Endothelial cell of umbilical vein (primary cell): ENCODE results near the gene TMPRSS4. TPM values are rescaled to one million over a fixed set of nuclear protein-coding genes. Genes with fewer than 3 reads are reported as not detected.

Experiments used
- BruUV-seq: library from RNA; stranded (reverse); fragments of 400-500 nt; replicated peaks from 2 replicates; lab custom pipeline; 2021; lab: Mats Ljungman, UMichigan
- CTCF ChIA-PET: fragments of 300-600, 350-600 bp; sonication (Branson Sonifier 250); formaldehyde crosslinking; loops from one replicate; lab custom pipeline; 2021; ENCODE audit warnings: antibody characterized with exemption, inconsistent platforms; lab: Charles Lee
- POLR2A ChIA-PET: fragments of 300-600, 350-600 bp; sonication (Branson Sonifier 250); formaldehyde crosslinking; loops from one replicate; lab custom pipeline; 2021; ENCODE audit warnings: antibody characterized with exemption, inconsistent platforms; lab: Charles Lee
- DNase-seq: peaks from one replicate; pipeline ENCODE4 v3.0.0-alpha.2; 2011; ENCODE audit warnings: low read depth, low spot score
- FAIRE-seq: peaks from 2 replicates; lab custom pipeline; 2011; peaks lifted over from hg19 to GRCh38; lab: Jason Lieb, UNC
- H2AFZ ChIP-seq: 2 replicates; pipeline ENCODE4 v1.6.0; 2012; ENCODE audit warnings: low read depth, low read length, control low read depth, inconsistent platforms
- H3K27ac ChIP-seq: 2 replicates; pipeline ENCODE4 v1.5.1; 2011; ENCODE audit warnings: low read depth, mild to moderate bottlenecking, control low read depth, low read length, moderate library complexity; ENCODE audit not compliant: insufficient read depth
- H3K27me3 ChIP-seq, 2 experiments: 2 replicates each; pipeline versions ENCODE4 v1.6.0 to v1.6.1; 2011; ENCODE audit warnings: low read length in 2 of 2, mixed read lengths in 1 of 2; ENCODE audit not compliant: control insufficient read depth in 2 of 2, insufficient read depth in 2 of 2
- H3K36me3 ChIP-seq, 2 experiments: 2 replicates in 1 of 2; 3 replicates in 1 of 2; pipeline ENCODE4 v1.5.1; 2011; ENCODE audit warnings: low read length in 2 of 2, mild to moderate bottlenecking in 1 of 2, moderate library complexity in 1 of 2; ENCODE audit not compliant: control insufficient read depth in 2 of 2, insufficient read depth in 2 of 2; ENCODE audit errors: extremely low read depth in 1 of 2
- H3K4me1 ChIP-seq: 3 replicates; pipeline ENCODE4 v1.5.1; 2011; ENCODE audit warnings: mild to moderate bottlenecking, low read length; ENCODE audit not compliant: control insufficient read depth, insufficient read depth; ENCODE audit errors: extremely low read depth
- H3K4me2 ChIP-seq: 2 replicates; pipeline ENCODE4 v1.6.1; 2011; ENCODE audit warnings: low read length, control low read depth, mixed read lengths; ENCODE audit not compliant: insufficient read depth
- H3K4me3 ChIP-seq, 3 experiments: fragments of 200-600 bp in 1 of 3; sonication (generic), shearing (Covaris generic) in 1 of 3; replicated peaks in 1 of 3; 2 replicates each; pipeline ENCODE4 v1.5.1; 2011 to 2016; ENCODE audit warnings: control low read depth in 3 of 3, low read length in 3 of 3, mild to moderate bottlenecking in 2 of 3, inconsistent platforms in 1 of 3, low read depth in 1 of 3, moderate library complexity in 1 of 3; ENCODE audit not compliant: insufficient read depth in 1 of 3
- H3K79me2 ChIP-seq: 2 replicates; pipeline ENCODE4 v1.6.0; 2012; ENCODE audit warnings: low read length, inconsistent platforms; ENCODE audit not compliant: control insufficient read depth, insufficient read depth
- H3K9ac ChIP-seq: replicated peaks from 2 replicates; pipeline ENCODE3; 2011; ENCODE audit warnings: low read length, control low read depth; ENCODE audit not compliant: insufficient read depth; ENCODE audit errors: extremely low read depth
- H3K9me1 ChIP-seq: replicated peaks from 3 replicates; pipeline ENCODE4 v1.6.0; 2011; ENCODE audit warnings: mild to moderate bottlenecking, low read length; ENCODE audit not compliant: control insufficient read depth, insufficient read depth; ENCODE audit errors: extremely low read depth
- H3K9me3 ChIP-seq: replicated peaks from 2 replicates; pipeline ENCODE4 v1.5.1; 2012; ENCODE audit warnings: low read length, inconsistent platforms; ENCODE audit not compliant: control insufficient read depth, insufficient read depth
- H4K20me1 ChIP-seq: replicated peaks from 2 replicates; pipeline ENCODE3; 2011; ENCODE audit warnings: mild to moderate bottlenecking, low read length; ENCODE audit not compliant: control insufficient read depth, insufficient read depth; ENCODE audit errors: extremely low read depth
- EZH2 ChIP-seq: IDR thresholded peaks from 2 replicates; pipeline ENCODE4 v1.6.1; 2012; ENCODE audit warnings: borderline replicate concordance, low read depth, mild to moderate bottlenecking, moderate library complexity, low read length, inconsistent platforms; ENCODE audit not compliant: severe bottlenecking
- FOS ChIP-seq: IDR thresholded peaks from 2 replicates; pipeline ENCODE4 v1.6.1; 2011; ENCODE audit warnings: mild to moderate bottlenecking, low read length, moderate library complexity, borderline replicate concordance; ENCODE audit not compliant: insufficient read depth
- JUN ChIP-seq: IDR thresholded peaks from 2 replicates; pipeline ENCODE4 v1.6.1; 2011; ENCODE audit warnings: borderline replicate concordance, low read depth; ENCODE audit not compliant: insufficient read length, insufficient read depth
- MAX ChIP-seq: IDR thresholded peaks from 2 replicates; pipeline ENCODE4 v1.6.1; 2011; ENCODE audit not compliant: insufficient read depth, insufficient read length
- POLR2A ChIP-seq: IDR thresholded peaks from 2 replicates; pipeline ENCODE4 v1.6.1; 2012; ENCODE audit warnings: low read depth, mild to moderate bottlenecking, control low read depth, low read length
- POLR2AphosphoS5 ChIP-seq: IDR thresholded peaks from 2 replicates; pipeline ENCODE4 v1.6.1; 2012; ENCODE audit warnings: low read depth, mild to moderate bottlenecking, control low read depth, low read length, moderate library complexity; ENCODE audit not compliant: insufficient read depth
- dilution Hi-C: fragments of 300-500 bp; cut with MboI; formaldehyde crosslinking; loops from one replicate; pipeline ENCODE4 v1.15.0; 2019; ENCODE audit warnings: low sequenced_read_pairs; ENCODE audit not compliant: extremely low pct_ligation_motif_present
- intact Hi-C: fragments of 100-400 bp; cut with micrococcal nuclease; formaldehyde crosslinking; loops from one replicate; pipeline ENCODE4 v1.10.0; 2022
- polyA plus RNA-seq, 4 experiments: library from polyadenylated mRNA; depleted of rRNA in 3 of 4; stranded (reverse) in 3 of 4; unstranded in 1 of 4; fragments of >200 nt; gene quantifications; 2 replicates each; pipeline versions ENCODE4 v1.2.1 to v1.2.3, GENCODE V29; 2011 to 2012; ENCODE audit warnings: missing spikeins in 1 of 4
- total RNA-seq: library from RNA; stranded (reverse); gene quantifications from 2 replicates; pipeline ENCODE4 v1.2.3, GENCODE V29; 2021
- TF ChIP-seq, protein P1 (sequence below), 2 donors: IDR thresholded peaks; 1 replicate in 1 of 2; 2 replicates in 1 of 2; pipeline ENCODE4 v1.5.1; 2011; ENCODE audit warnings: low read length in 2 of 2, mild to moderate bottlenecking in 2 of 2, moderate library complexity in 2 of 2, control low read depth in 1 of 2, inconsistent platforms in 1 of 2, low read depth in 1 of 2; ENCODE audit not compliant: insufficient read depth in 1 of 2; ENCODE audit errors: extremely low read depth in 1 of 2

TMPRSS4 gene
- total and polyA plus RNA-seq, 2 donors (not counting 3 experiments of a cell fraction or from before 2014, with no cell fraction given): not detected

GRCh38 chr11:118099838-118100556 is 23.1 kb downstream of the TMPRSS4 start:
- H3K27ac ChIP-seq: no peak overlapping the region
- H3K9me1 ChIP-seq: no peaks in the 10 kb centered on the region
- no peak overlapping the region for H2AFZ ChIP-seq
- ChIA-PET POLR2A (no interaction called here), CTCF (interaction anchor here (1.0 to 1.1 kb wide), 2 partner anchors 47 to 99 kb away, joined by 3 to 5 read pairs; no protein-coding TSS in a partner anchor)
- peaks cover 2 to 5% of the 10 kb centered on the region in 2 experiments for H3K27me3 ChIP-seq
- H4K20me1 ChIP-seq: no peaks in the 10 kb centered on the region
- no peaks in the 10 kb centered on the region for H3K36me3 ChIP-seq
- H3K79me2 ChIP-seq: no peaks in the 10 kb centered on the region
- no peak for FAIRE-seq
- intact Hi-C loops (no loop called here), dilution Hi-C loops (no loop called here)
- no peak overlapping the region for H3K9ac ChIP-seq
- no peak for DNase-seq
- H3K4me2 ChIP-seq: no peak overlapping the region
- TF ChIP-seq, protein P1, sequence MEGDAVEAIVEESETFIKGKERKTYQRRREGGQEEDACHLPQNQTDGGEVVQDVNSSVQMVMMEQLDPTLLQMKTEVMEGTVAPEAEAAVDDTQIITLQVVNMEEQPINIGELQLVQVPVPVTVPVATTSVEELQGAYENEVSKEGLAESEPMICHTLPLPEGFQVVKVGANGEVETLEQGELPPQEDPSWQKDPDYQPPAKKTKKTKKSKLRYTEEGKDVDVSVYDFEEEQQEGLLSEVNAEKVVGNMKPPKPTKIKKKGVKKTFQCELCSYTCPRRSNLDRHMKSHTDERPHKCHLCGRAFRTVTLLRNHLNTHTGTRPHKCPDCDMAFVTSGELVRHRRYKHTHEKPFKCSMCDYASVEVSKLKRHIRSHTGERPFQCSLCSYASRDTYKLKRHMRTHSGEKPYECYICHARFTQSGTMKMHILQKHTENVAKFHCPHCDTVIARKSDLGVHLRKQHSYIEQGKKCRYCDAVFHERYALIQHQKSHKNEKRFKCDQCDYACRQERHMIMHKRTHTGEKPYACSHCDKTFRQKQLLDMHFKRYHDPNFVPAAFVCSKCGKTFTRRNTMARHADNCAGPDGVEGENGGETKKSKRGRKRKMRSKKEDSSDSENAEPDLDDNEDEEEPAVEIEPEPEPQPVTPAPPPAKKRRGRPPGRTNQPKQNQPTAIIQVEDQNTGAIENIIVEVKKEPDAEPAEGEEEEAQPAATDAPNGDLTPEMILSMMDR (IDR thresholded peaks at IDR 0.05; ENCODE audit: extremely low read depth in 1 of 2, insufficient read depth in 1 of 2, low read depth in 1 of 2, low read length in 2 of 2): no peak
- TF ChIP-seq POLR2A: no peak
- no peak for TF ChIP-seq EZH2
- no peak for TF ChIP-seq FOS
- TF ChIP-seq MAX: no peak
- TF ChIP-seq POLR2AphosphoS5: no peak
- no peak for TF ChIP-seq JUN
- BruUV-seq: no TSS peak
- no peaks in the 10 kb centered on the region for H3K4me1 ChIP-seq
- no peaks in the 10 kb centered on the region for H3K9me3 ChIP-seq
- no peak overlapping the region for H3K4me3 ChIP-seq
